Measurements from ENCODE around the gene C16orf46.
"Not testable (repeated sequence)": the region's sequence is repeated elsewhere in the genome, so short reads cannot be mapped to it uniquely, and the experiment has no call there.

The C16orf46 gene

DNA sequence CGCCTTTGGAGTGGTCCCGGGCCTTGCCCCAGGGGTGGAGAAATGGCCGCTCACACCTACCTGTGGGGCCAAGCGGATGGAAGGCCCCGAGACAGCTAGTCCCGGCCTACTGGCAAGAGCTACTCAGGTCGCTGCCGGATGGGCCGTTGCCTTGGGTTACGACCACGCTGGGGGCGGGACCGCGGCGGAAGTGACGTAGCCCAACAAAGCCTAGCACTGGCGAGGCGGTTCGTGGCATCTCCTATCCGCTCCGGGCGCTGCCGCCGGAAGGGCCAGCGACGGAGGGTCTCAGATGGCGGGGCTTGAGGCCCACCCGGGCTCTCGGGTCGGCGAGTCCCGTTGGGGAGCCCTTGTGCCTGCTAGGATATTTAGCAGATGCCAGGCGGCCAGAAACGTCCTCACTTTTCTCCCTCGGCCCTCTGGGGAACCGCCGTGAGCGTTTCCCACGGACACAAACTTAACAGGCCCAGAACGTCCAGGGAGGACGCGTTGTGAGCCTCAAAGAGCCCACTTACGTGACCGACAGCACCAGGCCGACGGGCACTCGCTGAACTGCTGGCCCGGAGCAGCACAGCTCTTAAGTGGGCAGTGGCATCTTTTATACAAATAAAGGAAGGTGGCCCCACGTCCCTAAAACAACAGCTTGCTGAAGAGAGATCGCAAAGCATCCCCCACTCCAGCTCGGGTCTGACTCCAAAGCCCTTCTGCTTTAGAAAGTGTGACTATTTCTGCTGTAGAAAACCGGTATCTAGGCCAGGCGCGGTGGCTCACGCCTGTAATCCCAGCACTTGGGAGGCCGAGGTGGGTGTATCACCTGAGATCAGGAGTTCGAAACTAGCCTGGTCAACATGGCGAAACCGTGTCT is at the start of gene C16orf46:
Gene C16orf46 (minus strand): TSS at position 163 of the 865 bp plus-strand sequence. CDS start 13,283 bp downstream, outside the sequence.
- ATAC-seq = peak; percentile 96
- no peak within 1 kb of the TSS for H3K4me3 Mint-ChIP-seq
- no peak within 1 kb of the TSS for H3K27ac Mint-ChIP-seq
- H3K27me3 Mint-ChIP-seq = no peaks in the 10 kb centered on the region
- DNase-seq = peak; percentile 98
- H3K36me3 Mint-ChIP-seq (ENCODE audit: low read depth) = no peaks in the 10 kb centered on the region
- H3K4me1 Mint-ChIP-seq = peaks cover 4% of the 10 kb centered on the region
- no peaks in the 10 kb centered on the region for H3K9me3 Mint-ChIP-seq

GRCh38 chr16:81123092-81123852 is 46.2 kb upstream of the C16orf46 start:
- no peaks in the 10 kb centered on the region for H3K36me3 Mint-ChIP-seq (ENCODE audit: low read depth)
- ATAC-seq = no peak
- H3K4me3 Mint-ChIP-seq = no peak overlapping the region
- DNase-seq = no peak
- no peak overlapping the region for H3K27ac Mint-ChIP-seq
- H3K9me3 Mint-ChIP-seq = no peaks in the 10 kb centered on the region
- H3K27me3 Mint-ChIP-seq = peaks cover 5% of the 10 kb centered on the region
- no peaks in the 10 kb centered on the region for H3K4me1 Mint-ChIP-seq

DNA sequence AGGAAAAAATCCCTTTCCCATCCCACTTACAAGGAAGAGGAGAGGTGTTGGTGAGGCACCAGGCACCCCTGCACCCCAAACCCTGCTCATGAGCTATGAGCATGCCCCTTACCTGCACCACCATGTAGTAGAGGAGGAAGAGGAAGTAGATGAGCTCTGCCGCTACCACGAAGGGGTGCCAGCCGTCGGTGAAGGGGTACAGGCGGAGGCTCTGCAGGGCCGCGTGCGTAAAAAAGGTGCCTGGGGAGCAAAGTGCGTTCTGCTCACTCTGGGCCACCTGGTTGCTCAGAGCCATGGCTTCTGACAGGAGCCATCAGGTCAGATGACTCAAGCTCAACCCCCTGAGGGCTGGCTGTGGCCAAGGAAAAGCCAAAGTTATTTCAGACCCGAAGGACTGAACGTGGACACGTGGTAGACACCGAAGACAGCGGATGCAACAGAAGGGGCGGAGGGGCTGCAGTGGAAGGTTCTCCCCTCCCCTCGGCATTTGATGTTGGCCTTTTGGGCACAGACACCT is 44.5 kb upstream of the C16orf46 start:
- Mint-ChIP-seq H3K4me1 (no peaks in the 10 kb centered on the region), H3K27me3 (peaks cover 3% of the 10 kb centered on the region), H3K27ac (no peak overlapping the region), H3K36me3 (ENCODE audit: low read depth) (no peaks in the 10 kb centered on the region), H3K4me3 (no peak overlapping the region), H3K9me3 (no peaks in the 10 kb centered on the region)
- ATAC-seq = no peak
- no peak for DNase-seq

DNA sequence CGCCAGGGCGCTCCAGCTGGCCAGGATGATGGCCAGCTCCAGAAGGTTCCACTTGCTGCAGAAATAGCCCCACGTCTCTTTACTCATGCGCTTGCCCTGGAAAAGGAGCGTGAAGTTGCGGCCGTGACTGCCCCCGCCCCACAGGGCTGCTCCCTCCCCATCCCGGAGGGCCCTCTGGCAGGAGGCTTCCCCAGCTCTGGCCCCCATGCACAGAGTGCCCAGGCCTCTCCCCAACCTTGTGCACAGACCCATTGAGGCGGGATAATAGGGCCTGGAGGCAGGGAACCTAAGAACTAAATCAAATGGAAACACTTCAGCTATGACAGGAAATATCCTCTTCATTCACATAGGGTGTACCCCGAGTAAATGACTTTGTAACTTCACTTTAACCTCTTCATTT is 40.4 kb upstream of the C16orf46 start:
- ATAC-seq = no peak
- H3K27ac Mint-ChIP-seq = no peak overlapping the region
- no peak for DNase-seq
- peaks cover 3% of the 10 kb centered on the region for H3K27me3 Mint-ChIP-seq
- H3K36me3 Mint-ChIP-seq (ENCODE audit: low read depth) = no peaks in the 10 kb centered on the region
- H3K9me3 Mint-ChIP-seq = no peaks in the 10 kb centered on the region
- H3K4me3 Mint-ChIP-seq = no peak overlapping the region
- no peaks in the 10 kb centered on the region for H3K4me1 Mint-ChIP-seq

- Mint-ChIP-seq H3K9me3 (no peaks in the 10 kb centered on the region), H3K36me3 (ENCODE audit: low read depth) (no peaks in the 10 kb centered on the region), H3K27me3 (peaks cover 6% of the 10 kb centered on the region), H3K27ac (no peak overlapping the region), H3K4me1 (no peaks in the 10 kb centered on the region), H3K4me3 (no peak overlapping the region)
- DNase-seq = no peak
- ATAC-seq = no peak
These were observed 39.2 kb upstream of the C16orf46 start for GRCh38 chr16:81116285-81116684.

GRCh38 chr16:81112453-81112852 is 35.4 kb upstream of the C16orf46 start:
- ATAC-seq = no peak
- peaks cover 6% of the 10 kb centered on the region for H3K27me3 Mint-ChIP-seq
- H3K27ac Mint-ChIP-seq = no peak overlapping the region

GRCh38 chr16:81109274-81109673 is 32.2 kb upstream of the C16orf46 start:
- H3K27ac Mint-ChIP-seq = not testable (repeated sequence)

More at GRCh38 chr16:81112453-81112852, 35.4 kb upstream of the C16orf46 start:
- H3K4me1 Mint-ChIP-seq = no peaks in the 10 kb centered on the region
- H3K36me3 Mint-ChIP-seq (ENCODE audit: low read depth) = no peaks in the 10 kb centered on the region
- no peaks in the 10 kb centered on the region for H3K9me3 Mint-ChIP-seq
- H3K4me3 Mint-ChIP-seq = no peak overlapping the region
- DNase-seq = no peak

DNA sequence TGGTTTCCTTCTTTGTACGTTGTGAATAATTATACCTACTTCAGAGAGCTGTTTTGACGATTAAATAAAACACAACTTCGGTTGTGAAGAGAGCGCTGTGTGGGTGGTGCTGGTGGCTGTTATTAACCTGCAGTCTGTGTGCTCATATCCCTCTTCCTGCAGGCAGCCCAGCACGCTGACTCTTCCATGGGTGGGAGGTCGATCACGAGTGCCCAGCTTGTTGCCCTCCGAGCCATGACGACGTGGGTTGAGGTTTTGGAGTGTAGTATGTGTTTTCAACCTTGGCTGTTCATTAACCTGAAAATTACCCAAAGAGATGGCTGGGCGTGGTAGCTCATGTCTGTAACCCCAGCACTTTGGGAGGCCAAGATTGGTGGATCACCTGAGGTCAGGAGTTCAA is 30.5 kb upstream of the C16orf46 start:
- no peak overlapping the region for H3K4me3 Mint-ChIP-seq
- no peak overlapping the region for H3K27ac Mint-ChIP-seq
- H3K4me1 Mint-ChIP-seq = no peaks in the 10 kb centered on the region
- ATAC-seq (no peak), DNase-seq (no peak)
- H3K36me3 Mint-ChIP-seq (ENCODE audit: low read depth) = no peaks in the 10 kb centered on the region
- peaks cover 8% of the 10 kb centered on the region for H3K27me3 Mint-ChIP-seq
- H3K9me3 Mint-ChIP-seq = no peaks in the 10 kb centered on the region

More at GRCh38 chr16:81109274-81109673, 32.2 kb upstream of the C16orf46 start:
- H3K27me3 Mint-ChIP-seq; DNase-seq; H3K4me1 Mint-ChIP-seq; H3K4me3 Mint-ChIP-seq; ATAC-seq; H3K9me3 Mint-ChIP-seq; H3K36me3 Mint-ChIP-seq (ENCODE audit: low read depth): not testable (repeated sequence)

- H3K36me3 Mint-ChIP-seq (ENCODE audit: low read depth) = no peaks in the 10 kb centered on the region
- ATAC-seq = no peak
- H3K4me3 Mint-ChIP-seq = no peak overlapping the region
- DNase-seq = no peak
- no peak overlapping the region for H3K27ac Mint-ChIP-seq
- peaks cover 8% of the 10 kb centered on the region for H3K27me3 Mint-ChIP-seq
- H3K9me3 Mint-ChIP-seq = no peaks in the 10 kb centered on the region
- H3K4me1 Mint-ChIP-seq = no peaks in the 10 kb centered on the region
These were observed 29.9 kb upstream of the C16orf46 start for GRCh38 chr16:81106826-81107503.

DNA sequence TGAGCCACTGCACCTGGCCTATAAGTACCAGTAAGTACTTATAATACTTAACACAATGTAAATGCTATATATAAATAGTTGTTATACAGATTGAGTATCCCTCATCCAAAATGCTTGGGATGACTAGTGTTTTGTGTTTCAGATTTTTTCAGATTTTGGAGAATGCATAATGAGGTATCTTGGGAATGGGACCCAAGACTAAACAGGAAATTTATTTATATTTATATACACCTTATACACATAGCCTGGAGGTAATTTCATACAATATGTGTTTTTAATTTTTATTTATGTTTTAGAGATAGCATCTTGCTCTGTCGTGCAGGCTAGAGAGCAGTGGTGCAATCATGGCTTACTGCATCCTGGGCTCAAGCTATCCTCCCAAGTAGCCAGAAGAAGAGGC is 28.9 kb upstream of the C16orf46 start:
- Mint-ChIP-seq H3K4me3 (no peak overlapping the region), H3K27ac (no peak overlapping the region), H3K9me3 (no peaks in the 10 kb centered on the region), H3K4me1 (no peaks in the 10 kb centered on the region), H3K36me3 (ENCODE audit: low read depth) (no peaks in the 10 kb centered on the region), H3K27me3 (peaks cover 5% of the 10 kb centered on the region)
- DNase-seq (no peak), ATAC-seq (no peak)

DNA sequence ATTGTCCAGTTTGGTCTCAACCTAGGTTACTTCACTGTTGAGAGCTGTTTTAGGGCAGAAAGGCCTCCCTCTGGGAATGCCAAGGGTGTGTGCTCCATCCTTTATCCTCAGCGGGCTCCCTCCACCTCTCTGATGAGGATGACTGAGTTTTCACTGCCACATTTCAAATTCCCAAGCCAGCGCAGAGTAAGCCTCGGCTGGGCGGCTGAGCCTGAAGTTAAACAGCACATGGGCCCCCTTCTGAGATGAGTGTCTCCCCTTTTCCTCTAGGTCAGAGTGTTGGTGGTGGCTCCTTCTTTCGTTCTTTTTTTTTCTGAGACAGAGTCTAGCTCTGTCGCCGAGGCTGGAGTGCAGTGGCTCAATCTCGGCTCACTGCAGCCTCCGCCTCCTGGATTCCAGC is 24.7 kb upstream of the C16orf46 start:
- Mint-ChIP-seq H3K4me1 (peaks cover 2% of the 10 kb centered on the region), H3K36me3 (ENCODE audit: low read depth) (no peaks in the 10 kb centered on the region), H3K27me3 (no peaks in the 10 kb centered on the region), H3K27ac (no peak overlapping the region), H3K9me3 (peaks cover under 1% of the 10 kb centered on the region), H3K4me3 (no peak overlapping the region)
- ATAC-seq = no peak
- no peak for DNase-seq

DNA sequence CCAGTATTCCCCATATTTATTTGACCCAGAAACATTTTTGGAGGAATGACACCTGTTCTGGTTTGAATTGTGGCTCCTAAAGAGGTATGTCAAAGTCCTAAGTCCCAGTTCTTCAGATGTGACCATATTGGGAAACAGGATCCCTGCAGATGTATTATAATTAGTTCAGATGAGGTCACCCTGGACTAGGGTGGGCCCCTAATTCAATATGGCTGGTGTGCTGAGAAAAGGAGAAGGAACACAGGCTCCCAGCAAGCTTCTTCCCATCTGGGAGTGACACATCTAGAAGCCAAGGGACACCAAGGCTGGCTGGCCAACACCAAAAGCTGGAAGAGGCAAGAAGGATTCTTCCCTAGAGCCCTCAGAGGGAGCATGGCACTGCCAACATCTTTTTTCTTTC is 22.9 kb upstream of the C16orf46 start:
- H3K27ac Mint-ChIP-seq = no peak overlapping the region
- ATAC-seq = no peak

DNA sequence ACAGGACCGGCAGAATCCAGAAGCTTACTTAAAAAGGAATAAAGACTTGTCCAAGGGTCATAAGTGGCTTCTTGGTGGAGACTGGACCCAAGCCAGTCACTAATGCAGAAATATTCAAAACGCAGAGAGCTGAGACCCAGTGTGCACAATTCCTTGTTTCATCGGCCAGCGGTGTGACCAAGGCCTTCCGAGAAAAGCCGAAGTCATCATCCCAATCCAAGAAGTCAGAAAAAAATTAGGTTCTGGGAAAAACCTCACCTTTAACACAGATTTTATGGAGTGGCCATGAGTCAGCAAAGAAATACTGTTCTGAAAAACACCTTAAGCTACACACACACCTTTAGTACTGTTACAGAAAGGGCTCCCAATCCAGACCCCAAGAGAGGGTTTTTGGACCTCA is 20.2 kb upstream of the C16orf46 start:
- DNase-seq = no peak
- Mint-ChIP-seq H3K27me3 (no peaks in the 10 kb centered on the region), H3K4me3 (no peak overlapping the region), H3K4me1 (peaks cover 14% of the 10 kb centered on the region), H3K27ac (no peak overlapping the region), H3K9me3 (peaks cover 4% of the 10 kb centered on the region), H3K36me3 (ENCODE audit: low read depth) (no peaks in the 10 kb centered on the region)
- no peak for ATAC-seq

More for the DNA sequence above, 22.9 kb upstream of the C16orf46 start:
- H3K27me3 Mint-ChIP-seq = no peaks in the 10 kb centered on the region
- peaks cover 7% of the 10 kb centered on the region for H3K4me1 Mint-ChIP-seq
- H3K4me3 Mint-ChIP-seq = no peak overlapping the region
- peaks cover 4% of the 10 kb centered on the region for H3K9me3 Mint-ChIP-seq
- H3K36me3 Mint-ChIP-seq (ENCODE audit: low read depth) = no peaks in the 10 kb centered on the region
- no peak for DNase-seq

DNA sequence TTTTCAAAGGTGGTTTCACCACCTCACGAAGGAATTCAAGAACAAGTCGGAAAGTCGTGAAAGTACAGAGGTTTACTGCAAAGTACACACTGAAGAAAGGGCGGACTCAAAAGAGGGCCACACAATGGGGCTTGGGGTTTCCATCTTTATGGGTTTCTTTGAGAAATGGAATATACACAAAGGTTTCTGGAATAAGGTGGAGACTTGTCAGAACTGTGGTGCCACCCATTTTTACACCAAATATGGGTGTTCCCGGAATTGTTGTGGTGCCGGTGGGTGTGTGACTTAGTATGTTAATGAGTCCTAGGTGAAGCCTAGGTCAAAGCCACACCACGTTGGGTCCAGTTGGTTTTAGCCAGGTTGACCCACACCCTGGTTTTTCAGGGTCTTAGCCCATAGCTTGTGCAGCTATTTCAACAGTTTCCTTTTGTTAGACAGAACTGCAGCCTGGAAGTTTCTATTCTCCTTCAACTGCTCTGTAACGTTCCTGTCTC is 19.7 kb upstream of the C16orf46 start:
- Mint-ChIP-seq H3K27me3 (no peaks in the 10 kb centered on the region), H3K4me3 (peak overlapping the region; percentile 52), H3K4me1 (peaks cover 14% of the 10 kb centered on the region), H3K27ac (peak overlapping the region; percentile 47), H3K9me3 (peaks cover 4% of the 10 kb centered on the region), H3K36me3 (ENCODE audit: low read depth) (no peaks in the 10 kb centered on the region)
- no peak for DNase-seq
- ATAC-seq = no peak

Measured in activated naive CD8-positive, alpha-beta T cell treated with anti-CD3 and anti-CD28 coated beads, Interleukin-2, amount 50 U/mL, for 24 hours (primary cell).